ENCODE measurements around the gene DDR1.

The DDR1 gene

DNA sequence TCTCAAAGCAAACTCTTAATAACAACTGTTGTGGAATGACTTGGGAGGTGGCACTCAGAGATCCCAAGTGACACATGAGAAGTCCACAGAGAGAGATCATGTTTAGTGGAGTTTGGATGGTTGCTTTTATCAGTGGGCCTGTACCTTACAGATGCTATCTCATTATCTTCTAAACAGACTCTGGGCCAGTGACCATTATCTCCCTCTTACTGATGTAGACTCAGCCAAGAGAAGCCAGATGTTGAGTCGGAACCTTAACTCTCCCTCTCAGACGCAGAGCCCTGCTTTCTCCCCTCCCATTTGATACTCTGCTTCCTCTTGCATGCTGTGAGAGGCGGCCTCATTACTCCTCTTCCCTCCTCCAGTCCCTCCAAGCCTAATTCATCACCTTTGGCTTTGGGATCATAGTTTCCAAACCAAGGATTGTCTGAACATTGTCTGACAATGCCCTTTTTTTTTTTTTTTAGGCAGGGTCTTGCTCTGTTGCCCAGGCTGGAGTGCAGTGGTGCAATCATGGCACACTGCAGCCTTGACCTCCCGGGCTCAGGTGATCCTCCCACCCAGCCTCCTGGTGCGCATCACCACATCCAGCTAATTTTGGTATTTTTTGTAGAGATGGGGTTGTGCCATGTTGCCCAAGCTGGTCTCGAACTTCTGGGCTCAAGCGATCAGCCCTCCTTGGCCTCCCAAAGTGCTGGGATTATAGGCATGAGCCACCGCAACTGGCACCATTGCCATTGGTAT is 4.5 kb upstream of the DDR1 start:
- DNase-seq (ENCODE audit: extremely low read depth, low read depth), result no peak
- TF ChIP-seq, protein P1, sequence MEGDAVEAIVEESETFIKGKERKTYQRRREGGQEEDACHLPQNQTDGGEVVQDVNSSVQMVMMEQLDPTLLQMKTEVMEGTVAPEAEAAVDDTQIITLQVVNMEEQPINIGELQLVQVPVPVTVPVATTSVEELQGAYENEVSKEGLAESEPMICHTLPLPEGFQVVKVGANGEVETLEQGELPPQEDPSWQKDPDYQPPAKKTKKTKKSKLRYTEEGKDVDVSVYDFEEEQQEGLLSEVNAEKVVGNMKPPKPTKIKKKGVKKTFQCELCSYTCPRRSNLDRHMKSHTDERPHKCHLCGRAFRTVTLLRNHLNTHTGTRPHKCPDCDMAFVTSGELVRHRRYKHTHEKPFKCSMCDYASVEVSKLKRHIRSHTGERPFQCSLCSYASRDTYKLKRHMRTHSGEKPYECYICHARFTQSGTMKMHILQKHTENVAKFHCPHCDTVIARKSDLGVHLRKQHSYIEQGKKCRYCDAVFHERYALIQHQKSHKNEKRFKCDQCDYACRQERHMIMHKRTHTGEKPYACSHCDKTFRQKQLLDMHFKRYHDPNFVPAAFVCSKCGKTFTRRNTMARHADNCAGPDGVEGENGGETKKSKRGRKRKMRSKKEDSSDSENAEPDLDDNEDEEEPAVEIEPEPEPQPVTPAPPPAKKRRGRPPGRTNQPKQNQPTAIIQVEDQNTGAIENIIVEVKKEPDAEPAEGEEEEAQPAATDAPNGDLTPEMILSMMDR (IDR thresholded peaks at IDR 0.05; ENCODE audit: low read depth, low read length), result no peak

- TF ChIP-seq, protein P1 (IDR thresholded peaks at IDR 0.05; ENCODE audit: low read depth, low read length), result no peak
- no peak for DNase-seq (ENCODE audit: extremely low read depth, low read depth)
These were observed 3.5 kb upstream of the DDR1 start for GRCh38 chr6:30880698-30881252.

DNA sequence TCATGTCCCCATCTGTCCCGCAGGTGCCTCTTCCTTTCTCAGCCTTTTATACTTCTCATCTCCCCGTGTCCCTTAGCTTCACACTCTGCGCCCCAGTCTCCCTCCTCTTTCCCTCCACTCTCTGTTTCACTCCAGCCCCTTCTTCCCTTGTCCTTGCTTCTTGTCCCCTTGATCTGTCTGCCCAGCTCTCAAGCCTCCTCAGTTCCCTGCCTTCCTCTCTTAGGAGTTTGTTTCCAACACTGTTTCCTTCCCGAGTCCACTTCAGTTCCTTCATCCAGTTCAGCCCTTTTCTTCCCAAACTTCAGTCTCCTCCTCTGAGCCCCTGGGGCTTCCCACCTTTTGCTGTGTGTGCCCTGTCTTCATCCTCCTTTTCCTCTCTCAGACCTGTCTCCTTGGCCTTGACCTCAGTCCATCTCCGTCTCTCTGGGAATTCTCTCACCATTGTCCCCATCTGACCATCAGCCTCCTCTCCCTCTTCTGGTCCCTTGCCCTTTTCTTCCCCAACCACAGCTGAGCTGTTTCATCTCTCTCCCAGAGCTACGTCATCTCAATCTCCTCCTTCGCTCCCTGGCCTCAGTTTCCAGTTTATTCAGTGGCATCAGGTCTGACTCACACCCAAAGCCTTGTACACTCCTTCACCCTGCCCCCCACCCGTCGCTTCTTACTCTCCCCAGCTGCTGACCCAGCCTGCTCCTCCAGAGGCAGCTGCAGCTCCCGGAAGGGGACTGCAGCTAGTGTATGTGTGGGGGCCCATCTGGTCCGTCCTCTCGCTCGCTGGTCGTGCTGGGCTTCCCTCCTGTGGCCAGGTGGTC is 2.7 kb upstream of the DDR1 start:
- TF ChIP-seq, protein P1 (IDR thresholded peaks at IDR 0.05; ENCODE audit: low read depth, low read length), result no peak
- no peak for DNase-seq (ENCODE audit: extremely low read depth, low read depth)

DNA sequence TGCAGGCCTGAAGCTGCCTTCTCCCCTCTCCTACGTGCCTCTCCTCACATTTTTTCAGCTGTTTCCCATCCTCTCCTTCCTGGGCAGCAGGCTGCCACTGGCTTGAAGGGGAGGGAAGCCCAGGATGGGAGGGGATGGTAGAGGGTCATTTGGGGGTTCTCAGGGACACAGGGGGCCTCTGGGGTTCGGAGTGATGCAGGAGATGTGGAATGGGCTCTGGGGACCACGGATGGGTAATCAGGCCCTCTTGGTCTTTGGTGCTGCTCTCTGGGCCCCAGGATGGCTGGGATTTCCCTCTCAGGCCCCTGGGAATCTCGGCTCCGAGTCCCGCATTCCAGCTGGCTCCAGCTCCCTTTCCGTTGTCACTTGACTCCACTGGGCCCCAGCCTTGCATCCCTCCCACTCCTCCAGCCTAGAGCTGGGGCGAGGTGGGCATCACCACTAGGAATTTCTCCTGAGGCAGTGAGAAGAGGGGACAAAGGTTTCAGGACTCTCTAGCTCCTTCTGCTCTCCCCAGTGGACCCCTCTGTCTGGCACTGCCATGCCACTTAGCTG is 2.0 kb upstream of the DDR1 start:
- TF ChIP-seq, protein P1 (IDR thresholded peaks at IDR 0.05; ENCODE audit: low read depth, low read length), result no peak
- no peak for DNase-seq (ENCODE audit: extremely low read depth, low read depth)

DNA sequence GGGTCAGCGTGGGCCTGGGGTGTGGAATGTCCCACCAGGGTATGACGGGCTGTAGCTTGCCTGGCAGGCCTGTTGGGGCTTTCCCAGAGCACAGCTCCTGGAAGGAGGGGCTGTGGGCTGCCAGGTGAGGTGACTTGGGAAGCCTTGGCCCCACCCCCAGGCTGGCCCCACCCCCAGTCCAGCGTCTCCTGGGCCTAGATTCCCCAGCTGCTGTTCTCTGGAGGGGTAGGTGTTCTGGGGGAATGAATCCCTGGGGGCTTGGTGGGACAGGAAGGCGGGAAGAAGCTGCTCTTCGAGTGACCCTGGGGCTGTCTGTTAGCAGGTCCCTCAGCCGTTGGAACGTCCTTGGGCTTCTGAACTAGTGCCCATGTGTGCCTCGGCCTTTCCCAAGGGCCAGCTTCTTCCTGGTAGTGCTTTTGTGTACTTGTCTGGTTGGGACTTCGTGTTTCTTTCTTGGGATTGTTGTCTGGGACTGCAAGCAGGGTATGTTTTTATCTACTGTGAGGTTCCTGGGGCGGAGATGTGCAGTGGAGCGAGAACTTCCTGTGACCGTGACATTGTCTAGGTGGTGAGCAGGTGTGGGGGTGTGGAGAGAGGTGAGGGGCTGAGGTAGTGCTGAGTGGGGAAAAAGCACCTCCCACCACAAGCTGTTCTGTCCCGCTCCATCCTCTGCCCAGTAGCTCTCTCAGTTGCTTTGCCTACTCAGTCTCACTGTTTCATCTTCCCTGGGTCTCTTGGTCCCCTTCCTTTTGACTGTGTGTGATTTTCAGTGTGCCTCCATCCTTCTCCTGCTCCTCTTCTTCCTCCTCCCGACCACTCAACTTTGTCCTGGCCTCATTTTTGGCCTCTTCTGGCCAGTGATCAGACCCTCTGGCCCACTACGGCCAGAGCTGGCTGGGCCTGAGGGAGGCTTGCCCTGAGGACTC is 1.3 kb upstream of the DDR1 start:
- DNase-seq (ENCODE audit: extremely low read depth, low read depth), result no peak
- TF ChIP-seq, protein P1 (IDR thresholded peaks at IDR 0.05; ENCODE audit: low read depth, low read length), result no peak

DNA sequence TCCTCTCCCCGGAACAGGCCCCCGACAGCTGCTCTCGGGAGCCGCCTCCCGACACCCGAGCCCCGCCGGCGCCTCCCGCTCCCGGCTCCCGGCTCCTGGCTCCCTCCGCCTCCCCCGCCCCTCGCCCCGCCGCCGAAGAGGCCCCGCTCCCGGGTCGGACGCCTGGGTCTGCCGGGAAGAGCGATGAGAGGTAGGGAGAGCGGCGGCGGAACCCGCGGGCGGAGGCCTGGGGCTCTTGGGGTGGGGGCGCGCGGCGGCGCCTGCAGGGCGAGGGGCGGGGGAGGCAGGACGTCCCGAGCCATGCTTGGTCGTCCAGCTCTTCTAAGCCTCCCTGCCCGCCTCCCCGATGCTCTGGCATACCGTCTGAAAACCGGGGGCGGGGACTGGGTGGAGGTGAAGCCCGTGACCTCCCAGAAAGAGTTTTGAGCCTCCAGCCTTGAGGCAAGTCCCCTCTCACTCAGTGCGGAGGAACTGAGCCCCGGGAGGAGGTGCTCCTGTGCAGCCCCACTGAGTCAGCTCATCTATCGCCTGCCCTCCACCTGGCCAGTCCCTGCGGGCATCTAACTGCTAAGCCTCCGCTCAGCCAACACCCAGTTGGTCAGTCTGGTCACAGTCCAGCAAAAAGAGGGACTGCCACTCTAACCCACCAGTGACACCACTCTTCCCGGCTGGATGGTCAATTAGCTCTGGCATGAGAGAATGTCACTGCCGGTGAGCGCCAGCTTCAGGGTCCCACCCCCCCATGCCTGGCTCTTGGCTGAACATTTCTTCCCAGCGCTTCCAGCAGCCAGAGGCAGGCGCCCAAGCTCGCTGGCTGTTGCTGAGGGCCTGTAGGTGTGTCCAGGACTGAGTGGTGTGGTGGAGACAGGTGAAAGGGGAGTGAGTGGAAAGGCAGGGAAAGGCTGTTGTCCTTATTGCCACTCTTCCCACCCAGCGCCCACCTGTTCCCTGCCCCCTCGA is 482 bp downstream of the DDR1 start:
- DNase-seq (ENCODE audit: extremely low read depth, low read depth), result no peak
- TF ChIP-seq, protein P1 (IDR thresholded peaks at IDR 0.05; ENCODE audit: low read depth, low read length), result no peak

All from AG09319 (cell line).